ENCODE measurements around the gene LAMA2. TPM values are rescaled to one million over a fixed set of nuclear protein-coding genes. Genes with fewer than 3 reads are reported as not detected.

The LAMA2 gene
- total and polyA plus RNA-seq, 2 experiments from 2014 or later, result 11.1 to 57.5 TPM

GRCh38 chr6:129476248-129476564 lies 593.3 kb downstream of the LAMA2 start:
- WGBS (ENCODE audit: low lambda C conversion rate, missing lambda C conversion rate), result 87% methylated on average over 4 of the region's 4 CpGs

DNA sequence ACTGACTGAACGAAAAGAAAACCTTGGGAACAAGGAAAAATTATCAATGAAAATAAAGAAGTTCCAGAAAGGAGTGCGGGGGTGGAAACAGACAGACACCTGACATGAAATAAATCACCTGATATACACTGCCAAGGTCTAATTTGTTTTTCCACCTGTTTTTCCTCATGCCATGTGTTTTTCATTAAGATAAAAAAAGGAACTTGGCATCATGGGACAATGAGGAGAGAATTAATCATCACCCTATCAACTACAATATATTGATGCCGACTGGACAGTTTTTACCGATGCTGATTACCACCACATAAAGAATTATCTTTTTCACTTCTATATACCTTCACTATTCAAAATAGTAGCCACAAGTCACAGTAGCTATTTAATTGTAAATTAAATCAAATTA lies 593.9 kb downstream of the LAMA2 start:
- H3K4me3 ChIP-seq, result no peak overlapping the region
- no peak for DNase-seq (ENCODE audit: low spot score)
- H3K27me3 ChIP-seq, result no peaks in the 10 kb centered on the region
- H3K27ac ChIP-seq, result no peak overlapping the region
- 91% methylated on average over 4 of the region's 4 CpGs for WGBS (ENCODE audit: low lambda C conversion rate, missing lambda C conversion rate)
- no peaks in the 10 kb centered on the region for H4K20me1 ChIP-seq (ENCODE audit: insufficient read depth, poor library complexity, severe bottlenecking)
- H3K9me2 ChIP-seq (replicated peaks; ENCODE audit: insufficient read depth), result no peaks in the 10 kb centered on the region
- TF ChIP-seq EZH2phosphoT487 (IDR thresholded peaks at IDR 0.05; ENCODE audit: low read depth, severe bottlenecking, unreplicated experiment) (no peak), EZH2 (IDR thresholded peaks at IDR 0.05; ENCODE audit: borderline replicate concordance) (no peak)
- TF ChIP-seq, protein P1, sequence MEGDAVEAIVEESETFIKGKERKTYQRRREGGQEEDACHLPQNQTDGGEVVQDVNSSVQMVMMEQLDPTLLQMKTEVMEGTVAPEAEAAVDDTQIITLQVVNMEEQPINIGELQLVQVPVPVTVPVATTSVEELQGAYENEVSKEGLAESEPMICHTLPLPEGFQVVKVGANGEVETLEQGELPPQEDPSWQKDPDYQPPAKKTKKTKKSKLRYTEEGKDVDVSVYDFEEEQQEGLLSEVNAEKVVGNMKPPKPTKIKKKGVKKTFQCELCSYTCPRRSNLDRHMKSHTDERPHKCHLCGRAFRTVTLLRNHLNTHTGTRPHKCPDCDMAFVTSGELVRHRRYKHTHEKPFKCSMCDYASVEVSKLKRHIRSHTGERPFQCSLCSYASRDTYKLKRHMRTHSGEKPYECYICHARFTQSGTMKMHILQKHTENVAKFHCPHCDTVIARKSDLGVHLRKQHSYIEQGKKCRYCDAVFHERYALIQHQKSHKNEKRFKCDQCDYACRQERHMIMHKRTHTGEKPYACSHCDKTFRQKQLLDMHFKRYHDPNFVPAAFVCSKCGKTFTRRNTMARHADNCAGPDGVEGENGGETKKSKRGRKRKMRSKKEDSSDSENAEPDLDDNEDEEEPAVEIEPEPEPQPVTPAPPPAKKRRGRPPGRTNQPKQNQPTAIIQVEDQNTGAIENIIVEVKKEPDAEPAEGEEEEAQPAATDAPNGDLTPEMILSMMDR (IDR thresholded peaks at IDR 0.05; ENCODE audit: poor library complexity), result no peak
- H3K9me3 ChIP-seq (ENCODE audit: low read depth), result no peaks in the 10 kb centered on the region
- no peak overlapping the region for H3K4me2 ChIP-seq
- no peaks in the 10 kb centered on the region for H3K36me3 ChIP-seq (replicated peaks; ENCODE audit: insufficient read depth, low read depth)
- no peaks in the 10 kb centered on the region for H3K79me2 ChIP-seq
- no peak overlapping the region for H2AFZ ChIP-seq
- no peaks in the 10 kb centered on the region for H3K4me1 ChIP-seq (ENCODE audit: insufficient read depth)

More at GRCh38 chr6:129476248-129476564, 593.3 kb downstream of the LAMA2 start:
- no peaks in the 10 kb centered on the region for H3K4me1 ChIP-seq (ENCODE audit: insufficient read depth)
- no peaks in the 10 kb centered on the region for H3K36me3 ChIP-seq (replicated peaks; ENCODE audit: insufficient read depth, low read depth)
- H4K20me1 ChIP-seq (ENCODE audit: insufficient read depth, poor library complexity, severe bottlenecking), result no peaks in the 10 kb centered on the region
- H3K9me2 ChIP-seq (replicated peaks; ENCODE audit: insufficient read depth), result no peaks in the 10 kb centered on the region
- no peak for DNase-seq (ENCODE audit: low spot score)
- H2AFZ ChIP-seq, result no peak overlapping the region
- H3K27me3 ChIP-seq, result no peaks in the 10 kb centered on the region
- no peaks in the 10 kb centered on the region for H3K9me3 ChIP-seq (ENCODE audit: low read depth)
- H3K4me3 ChIP-seq, result no peak overlapping the region
- H3K27ac ChIP-seq, result no peak overlapping the region
- TF ChIP-seq, protein P1 (IDR thresholded peaks at IDR 0.05; ENCODE audit: poor library complexity), result no peak
- TF ChIP-seq EZH2phosphoT487 (IDR thresholded peaks at IDR 0.05; ENCODE audit: low read depth, severe bottlenecking, unreplicated experiment), result no peak
- no peak overlapping the region for H3K4me2 ChIP-seq
- H3K79me2 ChIP-seq, result no peaks in the 10 kb centered on the region

- H4K20me1 ChIP-seq (ENCODE audit: insufficient read depth, poor library complexity, severe bottlenecking), result no peaks in the 10 kb centered on the region
- H2AFZ ChIP-seq, result no peak overlapping the region
- no peak overlapping the region for H3K4me3 ChIP-seq
- H3K4me1 ChIP-seq (ENCODE audit: insufficient read depth), result no peaks in the 10 kb centered on the region
- WGBS (ENCODE audit: low lambda C conversion rate, missing lambda C conversion rate), result 94% methylated on average over 4 of the region's 4 CpGs
- H3K4me2 ChIP-seq, result no peak overlapping the region
- TF ChIP-seq, protein P1 (IDR thresholded peaks at IDR 0.05; ENCODE audit: poor library complexity), result no peak
- no peak for TF ChIP-seq EZH2 (IDR thresholded peaks at IDR 0.05; ENCODE audit: borderline replicate concordance)
- no peaks in the 10 kb centered on the region for H3K9me3 ChIP-seq (ENCODE audit: low read depth)
- H3K27me3 ChIP-seq, result no peaks in the 10 kb centered on the region
- H3K79me2 ChIP-seq, result no peaks in the 10 kb centered on the region
- no peak for DNase-seq (ENCODE audit: low spot score)
- no peaks in the 10 kb centered on the region for H3K9me2 ChIP-seq (replicated peaks; ENCODE audit: insufficient read depth)
- H3K36me3 ChIP-seq (replicated peaks; ENCODE audit: insufficient read depth, low read depth), result no peaks in the 10 kb centered on the region
- no peak overlapping the region for H3K27ac ChIP-seq
These were observed 595.4 kb downstream of the LAMA2 start for GRCh38 chr6:129478379-129478778.

DNA sequence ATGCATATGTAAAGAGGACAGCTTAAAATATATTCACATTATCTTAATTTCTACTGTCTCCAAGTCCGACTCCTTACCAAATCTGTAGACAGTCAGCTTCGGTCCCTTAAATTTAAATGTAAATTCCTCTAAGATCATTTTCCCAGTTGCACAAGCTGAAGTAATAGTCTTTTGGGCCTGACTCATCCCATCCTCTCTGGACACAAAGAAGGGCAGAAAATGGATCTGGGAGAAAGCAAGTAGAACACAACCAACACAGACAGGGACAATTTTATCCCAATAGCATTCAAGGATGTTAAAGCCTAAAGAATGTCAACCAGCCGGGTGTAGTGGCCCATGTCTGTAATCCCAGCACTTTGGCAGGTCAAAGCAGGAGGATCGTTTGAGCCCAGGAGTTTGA lies 598.8 kb downstream of the LAMA2 start:
- Histone ChIP-seq H3K9me2 (replicated peaks; ENCODE audit: insufficient read depth) (no peaks in the 10 kb centered on the region), H3K36me3 (replicated peaks; ENCODE audit: insufficient read depth, low read depth) (no peaks in the 10 kb centered on the region), H3K27me3 (no peaks in the 10 kb centered on the region), H3K9me3 (ENCODE audit: low read depth) (no peaks in the 10 kb centered on the region), H3K4me1 (ENCODE audit: insufficient read depth) (no peaks in the 10 kb centered on the region), H2AFZ (no peak overlapping the region), H4K20me1 (ENCODE audit: insufficient read depth, poor library complexity, severe bottlenecking) (no peaks in the 10 kb centered on the region), H3K27ac (no peak overlapping the region), H3K4me3 (no peak overlapping the region), H3K79me2 (no peaks in the 10 kb centered on the region), H3K4me2 (no peak overlapping the region)
- no peak for DNase-seq (ENCODE audit: low spot score)
- no peak for TF ChIP-seq EZH2 (IDR thresholded peaks at IDR 0.05; ENCODE audit: borderline replicate concordance)
- no peak for TF ChIP-seq EZH2phosphoT487 (IDR thresholded peaks at IDR 0.05; ENCODE audit: low read depth, severe bottlenecking, unreplicated experiment)
- TF ChIP-seq, protein P1 (IDR thresholded peaks at IDR 0.05; ENCODE audit: poor library complexity), result no peak
- 89% methylated on average over 4 of the region's 4 CpGs for WGBS (ENCODE audit: low lambda C conversion rate, missing lambda C conversion rate)
